IMR-90 (cell line): ENCODE results near the gene CNOT3. TPM values are rescaled to one million over a fixed set of nuclear protein-coding genes. Genes with fewer than 3 reads are reported as not detected.

Experiments used
- ATAC-seq: fragments of 200-7000 bp; cut with Tn5 transposase; 2 replicates; pipeline ENCODE4 v1.9.1; 2020; ENCODE audit warnings: low read depth, mild to moderate bottlenecking, moderate library complexity
- BruUV-seq: library from RNA; stranded (reverse); fragments of 400-500 nt; replicated peaks from 2 replicates; lab custom pipeline; 2021; lab: Mats Ljungman, UMichigan
- CTCF ChIA-PET: fragments of 300-600 bp; formaldehyde crosslinking; extraction: SDS; loops from one replicate; lab custom pipeline; 2021; ENCODE audit warnings: antibody characterized with exemption; lab: Yijun Ruan, JAX
- POLR2A ChIA-PET: fragments of 300-600 bp; sonication (Branson Sonifier 250); formaldehyde crosslinking; loops from one replicate; lab custom pipeline; 2022; ENCODE audit warnings: antibody characterized with exemption; ENCODE audit not compliant: unreplicated experiment; lab: Charles Lee
- DNase-seq: peaks from one replicate; pipeline ENCODE4 v3.0.0; 2013
- H2AFZ ChIP-seq: replicated peaks from 2 replicates; pipeline ENCODE3; 2013; ENCODE audit warnings: low read length, mild to moderate bottlenecking; ENCODE audit not compliant: poor library complexity
- H2AK5ac ChIP-seq: 2 replicates; pipeline ENCODE4 v1.6.1; 2013; ENCODE audit warnings: low read depth, low read length, inconsistent platforms
- H2AK9ac ChIP-seq: replicated peaks from 2 replicates; pipeline ENCODE3; 2013; ENCODE audit warnings: mild to moderate bottlenecking, low read depth, low read length, moderate library complexity; ENCODE audit not compliant: poor library complexity
- H2BK120ac ChIP-seq: 2 replicates; pipeline ENCODE4 v1.6.1; 2013; ENCODE audit warnings: low read depth, low read length, inconsistent platforms
- H2BK15ac ChIP-seq: 3 replicates; pipeline ENCODE4 v1.6.1; 2013; ENCODE audit warnings: low read depth, low read length, inconsistent platforms
- H2BK20ac ChIP-seq: 2 replicates; pipeline ENCODE4 v1.6.1; 2013; ENCODE audit warnings: low read depth, mild to moderate bottlenecking, inconsistent platforms, low read length, moderate library complexity
- H2BK5ac ChIP-seq: 2 replicates; pipeline ENCODE4 v1.6.1; 2013; ENCODE audit warnings: mild to moderate bottlenecking, low read depth, low read length, inconsistent platforms; ENCODE audit not compliant: poor library complexity, severe bottlenecking
- H3K14ac ChIP-seq: replicated peaks from 2 replicates; pipeline ENCODE4 v1.6.1; 2013; ENCODE audit warnings: low read depth, low read length, inconsistent platforms
- H3K18ac ChIP-seq: 2 replicates; pipeline ENCODE4 v1.6.1; 2013; ENCODE audit warnings: low read depth, low read length, control low read depth
- H3K23ac ChIP-seq: 2 replicates; pipeline ENCODE4 v1.6.1; 2013; ENCODE audit warnings: low read depth, low read length, inconsistent platforms
- H3K27ac ChIP-seq: 2 replicates; pipeline ENCODE4 v1.5.1; 2013; ENCODE audit warnings: mild to moderate bottlenecking, control low read depth, low read length; ENCODE audit not compliant: insufficient read depth
- H3K27me3 ChIP-seq: 2 replicates; pipeline ENCODE4 v1.6.1; 2013; ENCODE audit warnings: low read length; ENCODE audit not compliant: control insufficient read depth, insufficient read depth
- H3K36me3 ChIP-seq: 2 replicates; pipeline ENCODE4 v1.6.1; 2013; ENCODE audit warnings: low read length, mixed read lengths; ENCODE audit not compliant: control insufficient read depth, insufficient read depth
- H3K4ac ChIP-seq: 2 replicates; pipeline ENCODE4 v1.6.1; 2013; ENCODE audit warnings: low read depth, low read length, inconsistent platforms
- H3K4me1 ChIP-seq: 2 replicates; pipeline ENCODE4 v1.6.1; 2013; ENCODE audit warnings: low read length, mixed read lengths; ENCODE audit not compliant: control insufficient read depth, insufficient read depth
- H3K4me2 ChIP-seq: 2 replicates; pipeline ENCODE4 v1.6.1; 2013; ENCODE audit warnings: low read depth, mild to moderate bottlenecking, control low read depth, low read length, moderate library complexity
- H3K4me3 ChIP-seq: 2 replicates; pipeline ENCODE4 v1.5.1; 2013; ENCODE audit warnings: low read depth, mild to moderate bottlenecking, control low read depth, low read length, moderate library complexity; ENCODE audit not compliant: insufficient read depth
- H3K56ac ChIP-seq: 2 replicates; pipeline ENCODE4 v1.6.1; 2013; ENCODE audit warnings: low read length, inconsistent platforms; ENCODE audit not compliant: insufficient read depth; ENCODE audit errors: extremely low read depth
- H3K79me1 ChIP-seq, 2 experiments: 2 replicates each; pipeline ENCODE4 v1.6.1; 2013; ENCODE audit warnings: low read length in 2 of 2, inconsistent platforms in 1 of 2, low read depth in 1 of 2
- H3K9ac ChIP-seq: 2 replicates; pipeline ENCODE4 v1.6.1; 2013; ENCODE audit warnings: low read depth, low read length, control low read depth
- H3K9me1 ChIP-seq: 2 replicates; pipeline ENCODE4 v1.6.1; 2013; ENCODE audit warnings: low read length, inconsistent platforms; ENCODE audit not compliant: insufficient read depth
- H3K9me3 ChIP-seq: 2 replicates; pipeline ENCODE4 v1.6.1; 2013; ENCODE audit warnings: low read length; ENCODE audit not compliant: control insufficient read depth, insufficient read depth
- H4K20me1 ChIP-seq: 2 replicates; pipeline ENCODE4 v1.6.1; 2013; ENCODE audit warnings: low read length, inconsistent platforms; ENCODE audit not compliant: insufficient read depth
- H4K5ac ChIP-seq: 2 replicates; pipeline ENCODE4 v1.6.1; 2013; ENCODE audit warnings: mild to moderate bottlenecking, low read depth, low read length, control low read depth
- H4K8ac ChIP-seq, 2 experiments: 2 replicates each; pipeline ENCODE4 v1.6.1; 2013; ENCODE audit warnings: low read depth in 2 of 2, low read length in 2 of 2, control low read depth in 1 of 2, inconsistent platforms in 1 of 2
- H4K91ac ChIP-seq: 2 replicates; pipeline ENCODE4 v1.6.1; 2013; ENCODE audit warnings: low read depth, low read length, inconsistent platforms; ENCODE audit not compliant: insufficient read depth
- MAZ ChIP-seq: IDR thresholded peaks from 2 replicates; pipeline ENCODE4 v1.6.1; 2012; ENCODE audit warnings: low read depth, mild to moderate bottlenecking, low read length, improper control_type of control experiment, moderate library complexity, borderline replicate concordance
- WGBS, 2 experiments: methylation state at CpG; one replicate each; pipeline versions ENCODE4 v1.1.5 to v1.1.7; 2013; ENCODE audit warnings: missing lambda C conversion rate in 2 of 2; ENCODE audit not compliant: insufficient read length in 1 of 2; ENCODE audit errors: extremely low coverage in 2 of 2; 5-methylcytosine and 5-hydroxymethylcytosine counted together
- dilution Hi-C: fragments of 300-500 bp; cut with HindIII; formaldehyde crosslinking; loops from one replicate; pipeline ENCODE4 v1.14.3; 2018; ENCODE audit warnings: low sequenced_read_pairs; ENCODE audit not compliant: unreplicated experiment
- in situ Hi-C: fragments of 300-500 bp; cut with MboI; formaldehyde crosslinking; loops from 3 replicates; pipeline ENCODE4 v1.14.3; 2019; ENCODE audit warnings: low sequenced_read_pairs, inconsistent platforms, mixed read lengths
- intact Hi-C: fragments of 100-400 bp; cut with micrococcal nuclease; formaldehyde crosslinking; loops from 2 replicates; pipeline ENCODE4 v1.10.0; 2022
- polyA plus RNA-seq, 3 experiments: library from polyadenylated mRNA; depleted of rRNA; stranded (reverse); fragments of >200 nt; gene quantifications; 2 replicates each; pipeline ENCODE4 v1.2.3, GENCODE V29; 2012; ENCODE audit warnings: low replicate concordance in 1 of 3
- total RNA-seq: library from RNA; depleted of rRNA; stranded (reverse); fragments of >200 nt; gene quantifications from 2 replicates; pipeline ENCODE4 v1.2.3, GENCODE V29; 2012

CNOT3 gene
- total and polyA plus RNA-seq, 2 of the 4 experiments (the other 2 are of a cell fraction) = 5.4 to 26.7 TPM

GRCh38 chr19:54109651-54110050, 27.9 kb upstream of the CNOT3 start:
- no TSS peak for BruUV-seq
- DNase-seq (no peak), ATAC-seq (no peak)
- Histone ChIP-seq H3K36me3 (peaks cover 51% of the 10 kb centered on the region), H2BK120ac (no peak overlapping the region), H4K20me1 (peaks cover 4% of the 10 kb centered on the region; the same call in 1 of the 2 replicates), H3K4me1 (peaks cover 6% of the 10 kb centered on the region), H3K79me1 (peaks cover 10 to 41% of the 10 kb centered on the region in 2 experiments; a peak in 3 of 4 replicates), H3K4me2 (no peak overlapping the region), H3K4ac (no peak overlapping the region), H2BK15ac (no peak overlapping the region), H2AFZ (no peak overlapping the region), H4K91ac (no peak overlapping the region), H3K4me3 (no peak overlapping the region), H4K5ac (no peak overlapping the region), H3K14ac (no peak overlapping the region), H3K27me3 (no peaks in the 10 kb centered on the region), H3K56ac (no peak overlapping the region), H2BK5ac (no peak overlapping the region), H4K8ac (no peak overlapping the region), H3K9me1 (no peaks in the 10 kb centered on the region), H3K23ac (no peak overlapping the region), H2AK5ac (no peak overlapping the region), H3K18ac (no peak overlapping the region), H3K27ac (no peak overlapping the region), H3K9ac (no peak overlapping the region), H2AK9ac (no peak overlapping the region), H2BK20ac (no peak overlapping the region), H3K9me3 (no peaks in the 10 kb centered on the region)
- ChIA-PET CTCF (no interaction called here), POLR2A (interaction anchor here (0.9 kb wide), 1 partner anchor 27 kb away, joined by 3 read pairs; no protein-coding TSS in a partner anchor)
- WGBS, 2 experiments = 75% methylated on average over 1 of the region's 6 CpGs; no CpG with 5 or more reads in 1 of the 2 experiments
- TF ChIP-seq MAZ = no peak
- intact Hi-C loops (loop anchor here (10.0 kb wide), 1 partner anchor 245 kb away; the partner anchor contains the start of gene MYADM), in situ Hi-C loops (loop anchor here (25.0 kb wide), 1 partner anchor 353 kb away; the partner anchor contains the start of genes CDC42EP5 and LENG9), dilution Hi-C loops (no loop called here)
